GM18870 (cell line): ENCODE results near the gene SET.
"Not testable (repeated sequence)": the region's sequence is repeated elsewhere in the genome, so short reads cannot be mapped to it uniquely, and the experiment has no call there.

Experiments used
- ATAC-seq: cut with Tn5 transposase; IDR thresholded peaks from one replicate; pipeline ENCODE4 v1.9.1; 2021; ENCODE audit warnings: moderate library complexity; ENCODE audit not compliant: unreplicated experiment

The SET gene

GRCh38 chr9:128685636-128686489, 3.2 kb upstream of the SET start:
- no peak for ATAC-seq

GRCh38 chr9:128687453-128687852, 1.6 kb upstream of the SET start:
- ATAC-seq: no peak

- ATAC-seq: no peak
These were observed 312 bp downstream of the SET start for GRCh38 chr9:128689293-128689774.

DNA sequence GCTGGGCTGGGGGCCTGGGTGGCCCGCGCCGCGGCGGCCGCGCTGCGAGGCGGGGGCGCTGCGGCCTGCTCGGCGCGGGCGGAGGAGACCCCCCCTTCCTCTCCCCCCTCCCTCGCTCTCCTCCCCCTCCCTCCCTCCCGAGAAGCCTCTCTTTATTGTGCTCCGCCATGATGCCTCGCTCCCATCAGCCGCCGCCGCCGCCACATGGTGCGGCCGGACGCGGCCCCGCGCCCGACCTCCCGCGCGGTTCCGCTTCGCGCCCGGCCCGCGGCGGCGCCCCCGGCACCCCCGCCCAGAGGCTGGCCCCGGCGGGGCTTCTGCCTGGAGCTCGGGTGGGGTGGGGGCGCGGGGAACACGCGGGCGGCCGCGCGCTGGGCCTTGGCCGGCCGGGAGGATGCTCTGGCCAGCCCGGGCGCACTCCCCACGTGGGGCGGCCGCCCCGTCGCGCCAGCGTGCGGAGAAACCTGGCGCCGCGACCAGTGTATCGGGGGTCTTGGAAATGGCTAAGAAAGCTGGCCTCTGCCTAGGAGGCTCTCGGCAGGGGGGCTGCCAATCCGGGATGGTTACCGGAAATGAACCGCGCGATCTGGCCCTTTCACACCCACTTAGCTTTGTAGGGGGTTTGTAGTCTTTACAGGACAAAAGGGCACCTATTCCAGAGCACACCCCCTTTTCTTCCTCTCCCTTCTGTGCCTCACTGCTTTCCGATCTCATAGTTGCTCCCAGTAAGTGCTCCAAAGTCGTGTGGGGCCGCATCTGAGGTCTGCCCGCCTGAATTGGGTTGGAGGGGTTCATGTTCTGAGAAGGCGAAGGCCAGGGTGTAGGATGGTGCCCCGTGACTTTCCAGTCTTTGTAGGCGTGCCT, 1.0 kb downstream of the SET start:
- ATAC-seq: no peak

DNA sequence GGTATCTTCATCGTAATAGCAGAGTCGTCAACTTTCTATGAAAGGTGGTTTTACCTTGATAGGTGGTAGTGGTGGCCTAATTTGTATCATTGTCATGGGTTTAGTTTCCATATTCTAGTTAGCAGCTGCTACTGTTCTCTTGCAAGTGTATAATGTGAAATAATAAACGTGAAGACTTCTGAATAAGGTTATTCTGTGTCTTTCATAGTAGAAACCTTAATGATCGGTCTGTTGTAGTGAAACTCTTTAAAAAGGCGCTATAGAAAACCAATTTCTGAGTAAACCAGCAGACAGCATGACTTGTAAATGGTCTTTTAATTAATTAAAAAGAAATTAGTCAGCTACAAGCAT, 1.6 kb downstream of the SET start:
- no peak for ATAC-seq

DNA sequence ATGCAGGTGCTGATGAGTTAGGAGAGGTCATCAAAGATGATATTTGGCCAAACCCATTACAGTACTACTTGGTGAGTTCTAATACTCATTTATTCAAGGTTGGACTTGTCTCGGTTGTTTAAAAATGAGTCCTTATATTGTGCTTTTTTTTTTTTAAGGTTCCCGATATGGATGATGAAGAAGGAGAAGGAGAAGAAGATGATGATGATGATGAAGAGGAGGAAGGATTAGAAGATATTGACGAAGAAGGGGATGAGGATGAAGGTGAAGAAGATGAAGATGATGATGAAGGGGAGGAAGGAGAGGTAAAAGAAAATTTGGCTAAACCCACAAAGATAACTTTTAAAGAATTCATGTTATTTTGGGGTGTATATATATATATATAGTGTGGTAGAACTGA, 4.7 kb downstream of the SET start:
- ATAC-seq: not testable (repeated sequence)

DNA sequence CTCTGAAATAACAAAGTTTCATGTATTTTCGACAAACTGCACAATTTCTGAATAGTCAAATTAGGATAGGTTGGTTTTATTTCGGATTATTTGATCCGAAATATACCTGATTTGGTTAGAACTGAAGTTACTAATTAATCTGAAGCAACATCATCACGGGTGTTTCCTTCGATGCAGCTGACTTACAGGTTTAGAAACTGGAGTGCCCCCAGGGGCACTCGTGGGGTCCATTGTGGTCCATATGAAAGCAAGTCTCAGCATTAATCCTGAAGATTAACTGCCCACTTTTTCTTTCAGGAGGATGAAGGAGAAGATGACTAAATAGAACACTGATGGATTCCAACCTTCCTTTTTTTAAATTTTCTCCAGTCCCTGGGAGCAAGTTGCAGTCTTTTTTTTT, 5.3 kb downstream of the SET start:
- no peak for ATAC-seq

DNA sequence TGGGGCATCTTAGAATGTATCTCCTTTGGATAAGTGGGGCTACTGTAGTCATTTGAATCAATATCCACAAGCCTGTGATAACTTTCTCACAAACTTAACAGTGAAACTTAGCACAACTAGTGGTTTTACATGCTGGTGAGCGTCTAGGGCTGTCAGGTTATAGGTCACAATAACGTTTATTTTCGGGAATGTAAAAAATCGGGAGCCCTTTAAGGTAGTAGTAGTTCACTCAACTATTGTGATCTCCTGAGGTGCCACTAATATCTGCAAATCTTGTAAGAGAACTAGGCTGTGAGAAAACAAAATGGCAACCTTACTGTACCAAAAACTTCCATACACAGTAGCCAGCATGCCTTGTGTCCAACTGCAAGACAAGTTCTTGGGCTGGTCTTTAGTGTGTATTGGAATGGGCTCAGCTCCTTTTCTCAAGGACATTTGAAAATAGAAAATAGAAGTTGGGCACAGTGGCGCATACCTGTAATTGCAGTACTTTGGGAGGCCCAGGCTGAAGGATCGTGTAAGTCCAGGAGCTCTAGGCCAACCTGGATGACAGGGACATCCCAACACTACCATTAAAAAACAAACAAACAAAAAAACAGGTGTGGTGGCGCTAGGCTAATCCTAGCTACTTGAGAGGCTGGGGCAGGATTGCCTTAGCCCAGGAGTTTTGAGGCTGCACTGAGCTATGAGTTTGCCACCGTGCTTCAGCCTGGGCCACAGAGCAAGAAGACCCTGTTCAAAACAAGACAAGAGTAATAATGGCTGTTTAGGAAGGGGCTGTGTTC, 8.1 kb downstream of the SET start:
- no peak for ATAC-seq

- ATAC-seq: not testable (repeated sequence)
These were observed 10.2 kb downstream of the SET start for GRCh38 chr9:128699096-128699795.

- ATAC-seq: no peak
These were observed 12.3 kb downstream of the SET start for GRCh38 chr9:128701227-128701854.

GRCh38 chr9:128702445-128702948, 13.5 kb downstream of the SET start, which contains the start of gene PKN3:
Gene PKN3, plus strand, starts transcription at chr9:128702503. Its CDS starts 413 bp downstream, at chr9:128702916.
- ATAC-seq: no peak

- no peak for ATAC-seq
These were observed 14.1 kb downstream of the SET start for GRCh38 chr9:128702949-128703615.

DNA sequence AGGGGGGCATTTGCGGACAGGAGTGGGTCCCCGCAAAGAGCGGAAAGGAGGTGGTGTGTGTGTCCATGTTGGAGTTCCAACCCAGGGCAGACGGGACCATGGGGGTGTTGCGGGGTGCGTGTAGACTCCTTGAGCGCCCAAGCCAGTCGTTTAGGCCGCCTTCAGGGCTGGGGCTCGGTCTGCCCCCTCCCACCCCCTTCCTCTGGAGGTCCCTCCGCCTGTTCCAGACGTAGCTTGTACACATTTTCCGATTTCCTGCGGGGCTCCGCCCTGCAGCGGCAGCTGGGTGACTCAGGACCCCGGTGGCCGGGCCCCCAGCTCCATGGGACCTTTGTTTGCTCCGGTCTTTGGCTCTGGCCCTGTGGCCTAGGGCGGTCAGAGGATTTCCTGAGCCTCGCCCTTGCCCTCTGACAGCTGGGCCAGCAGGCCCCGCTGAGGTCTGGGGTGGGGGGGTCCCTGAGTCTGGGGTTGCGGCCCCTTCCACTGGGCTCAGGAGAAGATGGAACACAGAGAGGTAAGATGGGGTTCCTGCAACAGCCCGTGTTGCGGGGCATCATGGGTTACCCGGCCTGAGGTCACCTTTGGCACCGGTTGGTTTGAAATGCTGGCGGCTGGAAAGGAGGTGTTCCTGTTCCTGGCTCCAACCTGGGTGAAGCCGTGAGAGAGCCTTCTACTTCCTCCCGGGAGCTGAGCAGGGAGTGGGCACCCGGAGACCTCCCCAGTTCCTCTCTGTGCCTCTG, 14.8 kb downstream of the SET start:
- ATAC-seq: no peak

DNA sequence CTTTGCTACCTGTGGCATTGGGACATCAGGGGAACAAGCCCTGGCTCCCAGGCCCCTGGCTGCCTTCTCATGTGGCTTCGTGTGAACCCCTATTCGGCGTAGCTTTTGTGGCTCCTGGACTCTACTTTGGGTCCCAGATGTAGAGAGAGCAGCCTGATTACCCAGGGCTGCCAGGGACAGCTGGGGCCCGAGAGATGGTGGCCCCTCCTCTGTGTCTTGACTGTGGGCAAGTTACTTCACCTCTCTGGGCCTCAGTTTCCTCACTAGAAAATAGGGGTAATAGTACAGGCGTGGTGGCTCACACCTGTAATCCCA, 15.3 kb downstream of the SET start:
- ATAC-seq: no peak

GRCh38 chr9:128705051-128705965, 16.3 kb downstream of the SET start:
- ATAC-seq: no peak

GRCh38 chr9:128706045-128706444, 17.0 kb downstream of the SET start:
- ATAC-seq: no peak

DNA sequence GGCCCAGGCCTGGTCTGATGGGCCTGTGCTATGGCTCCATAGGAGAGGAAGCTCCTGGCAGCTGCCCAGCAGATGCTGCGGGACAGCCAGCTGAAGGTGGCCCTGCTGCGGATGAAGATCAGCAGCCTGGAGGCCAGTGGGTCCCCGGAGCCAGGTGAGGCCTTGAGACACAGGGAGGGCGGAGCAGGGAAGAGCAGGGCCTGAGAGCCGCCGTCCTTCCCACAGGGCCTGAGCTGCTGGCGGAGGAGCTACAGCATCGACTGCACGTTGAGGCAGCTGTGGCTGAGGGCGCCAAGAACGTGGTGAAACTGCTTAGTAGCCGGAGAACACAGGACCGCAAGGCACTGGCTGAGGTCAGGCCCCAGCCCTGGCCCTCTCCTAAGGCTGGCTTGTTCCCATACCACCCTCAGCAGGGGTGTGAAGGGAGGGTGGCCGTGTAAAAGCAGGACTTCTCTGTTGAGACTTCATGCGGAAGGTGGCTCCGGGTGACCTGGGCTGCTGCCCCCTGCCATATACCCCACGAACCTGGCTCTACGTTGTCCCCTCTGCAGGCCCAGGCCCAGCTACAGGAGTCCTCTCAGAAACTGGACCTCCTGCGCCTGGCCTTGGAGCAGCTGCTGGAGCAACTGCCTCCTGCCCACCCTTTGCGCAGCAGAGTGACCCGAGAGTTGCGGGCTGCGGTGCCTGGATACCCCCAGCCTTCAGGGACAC, 17.8 kb downstream of the SET start:
- ATAC-seq: no peak
